NCI-H446 (cell line): ENCODE measurements around the gene TSC1.
A peak's percentile ranks its signal among the peaks of the same experiment; 100 is the strongest.

Source experiments
- DNase-seq, 2 experiments: peaks; one replicate each; lab custom pipeline; 2025; lab: John Stamatoyannopoulos, UW

Gene TSC1

GRCh38 chr9:132935026-132935425, 9.4 kb downstream of the TSC1 start:
- DNase-seq, result no peak

GRCh38 chr9:132931178-132931735, 13.2 kb downstream of the TSC1 start:
- no peak for DNase-seq

- DNase-seq, result no peak
These were observed 16.7 kb downstream of the TSC1 start for GRCh38 chr9:132927704-132928103.

DNA sequence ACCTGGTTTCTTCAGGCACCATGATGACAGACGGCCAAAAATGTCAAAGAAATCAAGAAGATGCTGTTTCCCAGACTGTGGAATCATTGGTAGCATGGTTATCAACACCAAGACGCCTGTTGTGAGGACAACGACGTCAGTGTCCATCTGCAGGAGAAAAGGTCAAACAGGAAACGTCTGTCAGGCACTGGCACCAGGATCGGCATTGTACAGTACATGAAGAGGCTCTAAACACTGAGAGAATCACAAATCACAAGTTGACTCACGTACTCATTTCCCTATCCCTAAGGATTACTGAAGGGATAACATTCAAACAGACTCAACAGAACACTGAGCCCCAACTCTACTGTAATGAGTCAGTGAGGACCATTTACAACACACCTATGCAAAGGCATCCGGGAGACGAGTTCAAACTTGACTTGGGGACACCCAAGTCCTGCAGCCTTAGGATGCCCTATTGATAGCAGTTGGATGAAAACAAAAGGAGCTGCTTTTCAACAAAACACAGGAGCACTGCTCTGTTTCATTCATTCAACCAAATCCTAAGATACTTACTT, 21.0 kb downstream of the TSC1 start:
- no peak for DNase-seq

- no peak for DNase-seq
These were observed 24.7 kb downstream of the TSC1 start for GRCh38 chr9:132919614-132920268.

DNA sequence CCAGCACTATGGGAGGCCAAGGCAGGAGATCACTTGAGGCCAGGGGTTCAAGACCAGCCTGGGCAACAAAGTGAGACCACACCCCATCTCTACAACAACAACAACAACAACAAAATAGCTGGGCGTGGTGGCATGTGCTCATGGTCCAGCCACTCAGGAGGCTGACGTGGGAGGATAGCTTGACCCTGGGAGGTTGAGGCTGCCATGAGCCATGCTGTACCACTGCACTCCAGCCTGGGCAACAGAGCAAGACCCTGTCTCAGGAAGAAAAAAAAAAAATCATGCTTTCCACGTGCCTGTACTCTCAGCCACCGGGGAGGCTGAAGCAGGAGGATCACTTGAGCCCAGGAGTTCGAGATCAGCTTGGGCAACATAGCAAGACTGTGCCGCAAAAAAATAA, 29.5 kb downstream of the TSC1 start:
- no peak for DNase-seq

DNA sequence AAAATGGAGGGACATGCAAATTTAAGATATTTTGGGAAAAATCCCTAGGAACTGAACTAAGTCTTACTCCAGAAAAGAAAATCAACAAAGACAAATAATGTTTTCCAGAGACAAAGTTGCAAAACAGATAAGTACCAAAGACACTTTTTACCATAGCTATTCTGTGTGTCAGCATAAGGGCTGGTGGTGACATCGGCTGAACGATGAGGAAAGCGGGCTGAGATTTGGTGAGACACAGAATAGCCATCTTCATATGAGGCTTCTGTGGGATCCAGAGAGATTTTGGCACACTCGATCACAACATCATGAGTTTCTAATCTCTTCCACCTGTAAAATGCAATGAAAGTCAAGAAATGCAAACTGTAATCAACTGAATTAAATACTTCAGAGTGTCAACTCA, 32.3 kb downstream of the TSC1 start:
- DNase-seq, result no peak

GRCh38 chr9:132910376-132910775, 34.0 kb downstream of the TSC1 start:
- DNase-seq, result no peak

DNA sequence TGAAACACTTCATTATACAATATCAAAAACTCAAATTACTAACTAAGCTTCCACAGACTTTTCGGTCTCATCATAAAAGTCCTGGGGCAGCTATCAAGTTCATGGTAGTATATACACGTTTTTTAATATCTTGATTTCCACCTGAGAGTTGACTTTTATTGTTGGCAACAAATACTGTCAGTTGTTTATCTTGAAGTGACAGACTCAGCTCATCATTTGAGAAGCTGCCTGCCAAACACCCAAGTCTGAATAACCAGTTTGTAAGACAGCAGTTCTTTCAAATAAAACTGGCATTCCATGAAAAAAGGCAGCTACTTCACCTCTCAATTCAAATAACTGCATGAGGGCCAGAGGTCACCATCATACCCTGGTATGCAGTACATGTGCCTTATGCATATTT, 35.1 kb downstream of the TSC1 start:
- DNase-seq, result no peak

GRCh38 chr9:132908635-132909034, 35.8 kb downstream of the TSC1 start:
- DNase-seq, result no peak

- DNase-seq, result no peak
These were observed 38.7 kb downstream of the TSC1 start for GRCh38 chr9:132905726-132906125.

- no peak for DNase-seq
These were observed 40.6 kb downstream of the TSC1 start for GRCh38 chr9:132903574-132904492.

DNA sequence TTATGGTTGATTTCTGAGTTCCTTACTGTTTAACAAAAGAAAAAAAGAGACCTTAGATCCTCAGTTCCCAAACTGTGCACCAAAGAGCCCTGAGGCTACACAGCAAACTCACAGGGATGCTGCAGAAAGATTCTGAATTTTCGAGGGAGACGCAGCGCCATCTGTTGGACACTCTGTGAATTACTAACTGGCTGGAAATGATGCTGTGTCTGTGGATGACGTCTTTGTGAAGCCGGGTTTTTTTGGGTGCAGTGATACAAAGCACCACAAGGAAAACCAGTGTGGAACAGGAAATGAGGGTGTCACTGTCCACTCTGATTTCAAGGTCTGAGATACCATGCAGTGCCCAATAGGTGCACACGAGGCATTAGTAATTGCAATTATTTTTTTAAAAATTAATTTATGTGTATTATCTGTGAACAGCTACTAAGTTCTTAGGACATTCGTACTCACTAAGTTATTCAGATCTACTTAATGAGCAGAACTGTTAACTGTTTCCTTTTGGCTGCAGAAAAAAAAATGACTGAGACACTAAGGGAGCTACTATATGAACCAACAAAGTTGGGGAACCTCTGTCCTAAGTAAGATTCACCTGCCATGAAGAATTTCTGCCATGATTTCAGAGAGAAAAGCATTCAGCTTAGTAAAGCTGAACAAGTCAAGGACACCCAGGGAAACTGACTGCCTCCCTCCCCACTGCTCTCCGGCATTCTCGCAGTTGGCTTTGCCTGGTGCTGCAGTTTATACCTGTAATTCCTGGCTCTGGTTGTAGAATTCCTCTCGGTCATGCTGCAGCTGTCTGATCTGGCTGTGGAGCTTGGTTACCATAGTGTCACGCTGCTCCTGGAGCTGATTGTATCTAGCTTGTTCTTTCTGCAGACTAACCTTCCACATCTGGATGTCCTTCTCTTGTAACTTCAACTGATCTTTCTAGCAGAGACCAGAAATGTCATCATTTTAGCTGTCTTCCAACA, 42.3 kb downstream of the TSC1 start:
- DNase-seq, result peak; percentile 13 to 39

GRCh38 chr9:132898051-132898450, 46.4 kb downstream of the TSC1 start:
- no peak for DNase-seq

DNA sequence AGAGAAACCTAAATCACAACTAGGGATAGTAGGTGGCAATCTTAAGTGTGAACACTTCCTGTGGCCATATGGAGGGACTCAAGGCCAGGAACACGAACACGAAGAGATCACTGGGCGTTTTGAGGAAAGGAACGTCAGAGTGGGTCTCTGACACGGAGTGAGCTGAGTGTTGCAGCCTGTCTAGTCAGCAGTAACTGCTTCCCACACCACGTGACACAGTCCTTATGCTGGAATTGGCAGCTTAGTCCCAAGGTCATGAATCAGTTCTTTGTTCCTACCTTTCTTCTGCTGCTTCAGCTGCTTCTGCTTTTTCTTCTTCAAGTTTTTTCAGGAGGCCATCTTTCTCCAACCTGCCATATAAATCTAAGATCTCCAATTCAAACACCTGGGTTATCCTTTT, 47.5 kb downstream of the TSC1 start:
- DNase-seq, result no peak

GRCh38 chr9:132896264-132896663, 48.2 kb downstream of the TSC1 start:
- no peak for DNase-seq

GRCh38 chr9:132894862-132895835, 49.3 kb downstream of the TSC1 start:
- DNase-seq, result no peak

GRCh38 chr9:132894346-132894745, 50.1 kb downstream of the TSC1 start:
- no peak for DNase-seq

DNA sequence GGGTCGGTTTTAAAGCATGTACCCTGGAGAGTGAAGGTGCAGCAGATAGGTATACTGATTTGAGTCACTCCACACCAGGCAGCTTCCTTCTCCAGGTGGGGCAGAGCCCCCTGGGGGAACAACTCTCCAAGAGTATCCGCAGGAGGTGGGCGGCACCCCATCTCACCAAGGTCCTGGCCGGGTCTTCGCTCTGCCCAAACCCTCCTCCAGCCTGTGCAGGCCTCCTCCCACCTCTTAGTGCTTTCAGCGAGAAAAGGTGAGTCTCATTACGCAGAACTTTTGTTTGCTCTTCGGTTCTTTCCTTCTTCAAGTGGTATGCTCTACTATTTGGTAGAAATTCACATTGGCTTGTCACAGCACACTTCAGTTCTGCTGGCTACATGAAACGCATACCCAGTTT, 52.0 kb downstream of the TSC1 start:
- no peak for DNase-seq

DNA sequence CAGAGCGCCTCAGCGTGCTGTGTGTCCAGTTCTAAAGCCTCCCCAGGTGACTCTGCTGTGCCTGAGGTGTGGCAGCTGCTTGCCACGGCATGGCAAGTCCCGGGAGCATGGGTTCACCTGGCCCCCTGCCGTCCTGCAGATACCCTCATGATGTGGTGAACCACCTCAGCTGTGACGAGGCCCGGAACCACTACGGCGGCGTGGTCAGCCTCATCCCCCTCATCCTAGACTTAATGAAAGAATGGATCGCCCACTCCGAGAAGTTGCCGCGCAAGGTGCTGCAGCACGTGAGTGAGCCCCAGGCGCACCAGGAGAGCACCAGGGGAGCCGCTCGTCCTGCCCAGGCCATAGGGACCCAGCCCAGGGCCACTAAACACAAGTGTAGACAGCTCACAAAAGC, 56.3 kb downstream of the TSC1 start:
- no peak for DNase-seq
